Astrocyte of the cerebellum (primary cell): Measurements from ENCODE around the gene EBLN1.

Experiments
- DNase-seq: peaks from one replicate; pipeline ENCODE4 v3.0.0-alpha.2; 2011; ENCODE audit warnings: low read depth
- H3K4me3 ChIP-seq: 2 replicates; pipeline ENCODE4 v1.5.1; 2011; ENCODE audit warnings: mild to moderate bottlenecking, low read depth, low read length, moderate library complexity
- in situ Hi-C: cut with HindIII; loops from 2 replicates; pipeline ENCODE4 v1.10.0; 2017; ENCODE audit warnings: low sequenced_read_pairs
- TF ChIP-seq, protein P1 (sequence below): IDR thresholded peaks from 2 replicates; pipeline ENCODE4 v1.5.1; 2012; ENCODE audit warnings: low read length, low read depth, moderate library complexity, mild to moderate bottlenecking; ENCODE audit errors: missing control alignments

EBLN1 gene

DNA sequence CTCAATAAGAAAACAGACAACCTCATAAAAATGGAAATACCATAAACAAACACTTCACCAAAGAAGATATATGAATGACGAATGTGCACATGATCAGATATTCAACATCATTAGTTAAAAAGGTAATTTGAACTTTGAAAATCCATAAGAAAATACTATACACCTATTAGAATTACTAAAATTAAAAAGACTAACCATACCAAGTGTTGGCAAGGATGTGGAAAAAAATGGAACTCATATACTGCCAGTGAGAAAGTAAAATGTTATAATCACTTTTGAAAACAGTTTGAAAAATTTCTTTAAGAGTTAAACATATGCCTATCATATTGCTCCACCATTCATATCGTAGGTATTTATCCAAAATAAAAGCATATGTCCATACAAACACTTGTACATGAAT lies 37.1 kb downstream of the EBLN1 start:
- in situ Hi-C loops, result no loop called here
- TF ChIP-seq, protein P1, sequence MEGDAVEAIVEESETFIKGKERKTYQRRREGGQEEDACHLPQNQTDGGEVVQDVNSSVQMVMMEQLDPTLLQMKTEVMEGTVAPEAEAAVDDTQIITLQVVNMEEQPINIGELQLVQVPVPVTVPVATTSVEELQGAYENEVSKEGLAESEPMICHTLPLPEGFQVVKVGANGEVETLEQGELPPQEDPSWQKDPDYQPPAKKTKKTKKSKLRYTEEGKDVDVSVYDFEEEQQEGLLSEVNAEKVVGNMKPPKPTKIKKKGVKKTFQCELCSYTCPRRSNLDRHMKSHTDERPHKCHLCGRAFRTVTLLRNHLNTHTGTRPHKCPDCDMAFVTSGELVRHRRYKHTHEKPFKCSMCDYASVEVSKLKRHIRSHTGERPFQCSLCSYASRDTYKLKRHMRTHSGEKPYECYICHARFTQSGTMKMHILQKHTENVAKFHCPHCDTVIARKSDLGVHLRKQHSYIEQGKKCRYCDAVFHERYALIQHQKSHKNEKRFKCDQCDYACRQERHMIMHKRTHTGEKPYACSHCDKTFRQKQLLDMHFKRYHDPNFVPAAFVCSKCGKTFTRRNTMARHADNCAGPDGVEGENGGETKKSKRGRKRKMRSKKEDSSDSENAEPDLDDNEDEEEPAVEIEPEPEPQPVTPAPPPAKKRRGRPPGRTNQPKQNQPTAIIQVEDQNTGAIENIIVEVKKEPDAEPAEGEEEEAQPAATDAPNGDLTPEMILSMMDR, result no peak
- H3K4me3 ChIP-seq, result no peak overlapping the region
- no peak for DNase-seq

DNA sequence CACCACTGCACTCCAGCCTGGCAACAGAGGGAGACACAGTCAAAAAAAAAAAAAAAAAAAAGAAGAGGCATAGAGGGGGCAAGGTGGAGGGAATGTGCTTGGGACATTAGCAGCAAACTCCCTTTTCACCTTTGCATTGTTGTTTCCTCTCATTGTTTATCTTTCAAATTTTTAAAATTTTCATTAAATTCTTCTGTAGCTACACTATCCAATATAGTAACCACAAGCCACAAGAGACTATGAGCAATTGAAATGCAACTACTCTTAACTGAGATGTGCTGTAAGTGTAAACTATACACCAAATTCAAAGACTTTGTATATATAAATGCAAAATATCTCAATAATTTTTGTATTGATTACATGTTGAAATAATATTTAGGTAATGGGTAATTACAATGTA lies 43.4 kb downstream of the EBLN1 start:
- TF ChIP-seq, protein P1, result no peak
- H3K4me3 ChIP-seq, result no peak overlapping the region
- DNase-seq, result peak; percentile 3
- in situ Hi-C loops, result no loop called here

DNA sequence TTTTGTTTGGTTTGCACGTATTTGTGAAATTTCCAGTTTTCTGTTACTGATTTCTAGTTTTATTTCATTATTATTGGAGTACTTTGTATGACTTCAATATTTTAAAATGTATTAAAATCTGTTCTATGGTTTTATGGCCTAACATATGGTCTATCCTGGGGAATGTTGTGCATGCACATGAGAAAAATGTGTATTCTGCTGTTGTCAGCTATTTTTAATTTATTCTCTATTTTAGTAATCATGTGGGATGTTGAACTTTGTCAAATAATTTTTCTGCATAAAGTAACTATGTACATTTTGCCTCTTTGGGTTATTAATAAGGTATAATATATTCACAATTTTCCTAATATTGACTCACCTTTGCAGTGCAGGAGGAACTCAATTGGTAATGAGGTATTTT lies 46.7 kb downstream of the EBLN1 start:
- TF ChIP-seq, protein P1, result no peak
- no peak for DNase-seq
- no peak overlapping the region for H3K4me3 ChIP-seq
- in situ Hi-C loops, result no loop called here

DNA sequence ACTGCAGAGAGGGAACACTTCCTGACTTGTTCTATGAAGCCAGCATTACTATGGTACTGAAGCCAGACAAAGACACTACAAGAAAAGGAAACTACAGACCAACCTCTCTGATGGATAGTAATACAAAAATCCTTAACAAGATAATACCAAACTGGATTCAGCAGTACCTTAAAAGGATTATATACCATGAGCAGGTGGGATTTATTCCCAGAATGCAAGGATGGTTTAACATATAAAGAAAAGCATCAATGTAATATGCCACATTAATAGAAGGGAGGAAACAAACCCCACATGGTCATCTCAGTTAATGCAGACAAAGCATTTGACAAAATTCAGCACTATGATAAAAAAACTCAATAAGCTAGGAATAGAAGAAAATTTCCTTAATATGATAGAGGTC lies 47.2 kb downstream of the EBLN1 start:
- TF ChIP-seq, protein P1, result no peak
- in situ Hi-C loops, result no loop called here
- H3K4me3 ChIP-seq, result no peak overlapping the region
- no peak for DNase-seq

DNA sequence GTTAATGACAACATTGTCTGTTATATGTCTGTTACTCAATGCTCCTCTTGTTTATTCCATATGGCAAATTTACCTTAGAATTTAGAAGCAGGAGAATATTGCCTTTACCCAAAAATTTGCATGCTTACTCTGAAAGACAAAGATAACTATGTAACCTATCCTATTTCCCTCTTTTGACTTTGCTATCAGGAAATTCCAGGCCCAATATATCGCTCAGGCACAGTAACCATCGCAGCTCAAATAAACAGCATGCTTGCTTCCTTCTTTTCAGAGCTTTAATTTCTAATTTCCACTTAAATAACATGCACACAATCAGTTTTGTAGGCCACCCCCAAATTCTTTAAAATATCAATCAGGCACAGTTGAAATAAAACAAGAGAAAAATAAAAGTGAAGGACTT lies 57.8 kb downstream of the EBLN1 start:
- in situ Hi-C loops, result no loop called here
- no peak overlapping the region for H3K4me3 ChIP-seq
- no peak for DNase-seq
- TF ChIP-seq, protein P1, result no peak

DNA sequence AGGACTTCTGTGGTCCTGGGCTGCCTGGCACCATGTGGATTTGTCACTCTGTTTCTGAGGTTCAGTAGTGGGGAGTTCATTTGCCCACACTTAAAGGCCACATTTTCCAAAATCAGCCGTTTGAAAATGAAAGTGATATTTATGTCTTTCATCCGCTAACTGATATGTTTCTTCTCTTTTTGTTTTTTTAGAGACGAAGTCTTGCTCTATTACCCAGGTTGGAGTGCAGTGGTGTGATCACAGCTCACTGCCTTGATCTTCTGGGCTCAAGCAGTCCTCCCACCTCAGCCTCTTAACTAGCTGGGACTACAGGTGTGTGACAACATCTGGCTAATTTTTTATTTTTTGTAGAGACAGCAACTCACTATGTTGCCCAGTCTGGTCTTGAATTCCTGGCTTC lies 58.6 kb downstream of the EBLN1 start:
- DNase-seq, result no peak
- TF ChIP-seq, protein P1, result no peak
- in situ Hi-C loops, result no loop called here
- no peak overlapping the region for H3K4me3 ChIP-seq
